Osteoblast (primary cell): ENCODE measurements around the gene RPS2. TPM values are rescaled to one million over a fixed set of nuclear protein-coding genes. Genes with fewer than 3 reads are reported as not detected.
A peak's percentile ranks its signal among the peaks of the same experiment; 100 is the strongest.

Experiments
- DNase-seq: peaks from one replicate; pipeline ENCODE4 v3.0.0; 2011; ENCODE audit warnings: low spot score, mixed read lengths; ENCODE audit not compliant: insufficient read length; ENCODE audit errors: missing footprints
- H2AFZ ChIP-seq: 2 replicates; pipeline ENCODE4 v1.6.0; 2011; ENCODE audit warnings: mild to moderate bottlenecking, low read length
- H3K27ac ChIP-seq: 2 replicates; pipeline ENCODE4 v1.5.1; 2011; ENCODE audit warnings: mild to moderate bottlenecking, low read depth, low read length, moderate library complexity
- H3K27me3 ChIP-seq: 2 replicates; pipeline ENCODE4 v1.6.0; 2012; ENCODE audit warnings: mild to moderate bottlenecking, control low read depth, inconsistent platforms, low read length, moderate library complexity; ENCODE audit not compliant: insufficient read depth
- H3K36me3 ChIP-seq: 2 replicates; pipeline ENCODE4 v1.5.1; 2011; ENCODE audit warnings: mild to moderate bottlenecking, low read length, control low read depth, moderate library complexity; ENCODE audit not compliant: insufficient read depth
- H3K4me1 ChIP-seq: 2 replicates; pipeline ENCODE4 v1.5.1; 2011; ENCODE audit warnings: mild to moderate bottlenecking, low read length, control low read depth, moderate library complexity; ENCODE audit not compliant: insufficient read depth
- H3K4me2 ChIP-seq: 2 replicates; pipeline ENCODE4 v1.6.0; 2011; ENCODE audit warnings: mild to moderate bottlenecking, low read length; ENCODE audit not compliant: insufficient read depth
- H3K4me3 ChIP-seq: fragments of 200-600 bp; sonication (generic); 3 replicates; pipeline ENCODE4 v1.5.1; 2012; ENCODE audit warnings: mild to moderate bottlenecking, low read length, inconsistent platforms; ENCODE audit not compliant: insufficient read depth
- H3K79me2 ChIP-seq: 2 replicates; pipeline ENCODE4 v1.6.0; 2012; ENCODE audit warnings: mild to moderate bottlenecking, low read length, control low read depth, inconsistent platforms; ENCODE audit not compliant: insufficient read depth
- H3K9me3 ChIP-seq: 2 replicates; pipeline ENCODE4 v1.5.1; 2011; ENCODE audit warnings: low read depth, low read length, control low read depth
- H4K20me1 ChIP-seq: 2 replicates; pipeline ENCODE4 v1.6.0; 2012; ENCODE audit warnings: mild to moderate bottlenecking, low read length, control low read depth; ENCODE audit not compliant: insufficient read depth
- CTCF ChIP-seq: IDR thresholded peaks from 2 replicates; pipeline ENCODE4 v1.5.1; 2011; ENCODE audit warnings: mild to moderate bottlenecking, low read depth, low read length, moderate library complexity; ENCODE audit errors: extremely low read depth
- small RNA-seq: library from RNA; depleted of rRNA; stranded (forward); fragments of <200 nt; gene quantifications from one replicate; pipeline ENCODE3, GENCODE V24; 2012
- total RNA-seq: library from RNA; depleted of rRNA; stranded (reverse); fragments of >200 nt; gene quantifications from 2 replicates; pipeline ENCODE4 v1.2.3, GENCODE V29; 2012

Gene RPS2
- total RNA-seq, 1 donor = 2,359 TPM

- H3K4me2 ChIP-seq = no peak overlapping the region
- H3K9me3 ChIP-seq = no peaks in the 10 kb centered on the region
- no peaks in the 10 kb centered on the region for H3K79me2 ChIP-seq
- H3K27ac ChIP-seq = no peak overlapping the region
- H3K4me3 ChIP-seq = no peak overlapping the region
- H3K36me3 ChIP-seq = no peaks in the 10 kb centered on the region
- H3K27me3 ChIP-seq = peaks cover 41% of the 10 kb centered on the region
- no peaks in the 10 kb centered on the region for H3K4me1 ChIP-seq
- H2AFZ ChIP-seq = no peak overlapping the region
- no peaks in the 10 kb centered on the region for H4K20me1 ChIP-seq
- DNase-seq = peak; percentile 80
- no peak for TF ChIP-seq CTCF
Measured at GRCh38 chr16:1914084-1914608, 50.5 kb downstream of the RPS2 start.

GRCh38 chr16:1913327-1914083, 51.1 kb downstream of the RPS2 start:
- H3K4me1 ChIP-seq = no peaks in the 10 kb centered on the region
- no peak for TF ChIP-seq CTCF
- peak; percentile 84 for DNase-seq
- H3K36me3 ChIP-seq = no peaks in the 10 kb centered on the region
- H3K27me3 ChIP-seq = peaks cover 41% of the 10 kb centered on the region
- no peak overlapping the region for H3K4me2 ChIP-seq
- H2AFZ ChIP-seq = no peak overlapping the region
- no peak overlapping the region for H3K27ac ChIP-seq
- no peaks in the 10 kb centered on the region for H4K20me1 ChIP-seq
- no peaks in the 10 kb centered on the region for H3K9me3 ChIP-seq
- no peak overlapping the region for H3K4me3 ChIP-seq
- no peaks in the 10 kb centered on the region for H3K79me2 ChIP-seq

- Histone ChIP-seq H3K4me1 (no peaks in the 10 kb centered on the region), H3K36me3 (no peaks in the 10 kb centered on the region), H3K9me3 (no peaks in the 10 kb centered on the region), H2AFZ (no peak overlapping the region), H3K79me2 (no peaks in the 10 kb centered on the region), H3K27me3 (peaks cover 38% of the 10 kb centered on the region), H3K4me2 (no peak overlapping the region), H3K27ac (no peak overlapping the region), H3K4me3 (no peak overlapping the region), H4K20me1 (no peaks in the 10 kb centered on the region)
- no peak for TF ChIP-seq CTCF
- peak; percentile 76 for DNase-seq
Measured at GRCh38 chr16:1912215-1912543, 52.4 kb downstream of the RPS2 start.

Small RNAs within 50 kb of the gene (small RNA-seq; reads per million reads assigned to genes)
- gene AC005363.2 = not detected
- not detected for gene RN7SL219P
- not detected for gene SNORA10
- not detected for gene SNORA64

Other genes starting within 250 kb of the RPS2 start
- 49.2 and 55.4 TPM in 2 replicates for gene NME3, start 193.3 kb downstream of the RPS2 start, total RNA-seq
- 10.0 and 16.3 TPM in 2 replicates for gene EME2, start 192.0 kb downstream of the RPS2 start, total RNA-seq
- gene MRPS34, start 191.7 kb downstream of the RPS2 start, total RNA-seq = 40.5 and 47.1 TPM in 2 replicates
- 33.6 and 42.3 TPM in 2 replicates for gene SPSB3, start 182.3 kb downstream of the RPS2 start, total RNA-seq
- 45.4 and 56.1 TPM in 2 replicates for gene NUBP2, start 181.9 kb downstream of the RPS2 start, total RNA-seq
- not detected in 2 replicates for gene IGFALS, start 171.1 kb downstream of the RPS2 start, total RNA-seq
- gene HAGH, start 138.0 kb downstream of the RPS2 start, total RNA-seq = 28.9 and 32.9 TPM in 2 replicates
- gene FAHD1, start 137.6 kb downstream of the RPS2 start, total RNA-seq = 63.1 and 72.7 TPM in 2 replicates
- gene MEIOB, start 92.7 kb downstream of the RPS2 start, total RNA-seq = not detected in 2 replicates
- not detected in 2 replicates for gene HS3ST6, start 46.4 kb downstream of the RPS2 start, total RNA-seq
- gene MSRB1, start 21.6 kb downstream of the RPS2 start, total RNA-seq = 16.2 and 18.1 TPM in 2 replicates
- gene RPL3L, start 10.1 kb downstream of the RPS2 start, total RNA-seq = not detected in 2 replicates
- gene NDUFB10, start 5.3 kb downstream of the RPS2 start, total RNA-seq = 82.8 and 109 TPM in 2 replicates
- gene RNF151, start 2.0 kb upstream of the RPS2 start, total RNA-seq = 0.36 TPM in 1 of 2 replicates, not detected in the other
- gene TBL3, start 7.2 kb upstream of the RPS2 start, total RNA-seq = 22.4 and 26.1 TPM in 2 replicates
- under 0.01 and 0.29 TPM in 2 replicates for gene NOXO1, start 16.6 kb upstream of the RPS2 start, total RNA-seq
- 8.7 and 12.1 TPM in 2 replicates for gene GFER, start 19.4 kb upstream of the RPS2 start, total RNA-seq
- gene SYNGR3, start 25.1 kb upstream of the RPS2 start, total RNA-seq = under 0.01 and 0.59 TPM in 2 replicates
- gene ZNF598, start 45.0 kb upstream of the RPS2 start, total RNA-seq = 17.7 and 21.0 TPM in 2 replicates
- not detected in 2 replicates for gene NPW, start 55.0 kb upstream of the RPS2 start, total RNA-seq
- gene NHERF2, start 62.1 kb upstream of the RPS2 start, total RNA-seq = 26.8 and 33.7 TPM in 2 replicates
- 22.8 and 24.8 TPM in 2 replicates for gene NTHL1, start 83.0 kb upstream of the RPS2 start, total RNA-seq
- gene TSC2, start 83.2 kb upstream of the RPS2 start, total RNA-seq = 73.1 and 78.9 TPM in 2 replicates
- 139 and 180 TPM in 2 replicates for gene PKD1, start 171.1 kb upstream of the RPS2 start, total RNA-seq
- 0.36 and 0.59 TPM in 2 replicates for gene RAB26, start 183.8 kb upstream of the RPS2 start, total RNA-seq
- gene TRAF7, start 191.0 kb upstream of the RPS2 start, total RNA-seq = 49.5 and 56.1 TPM in 2 replicates
- not detected in 2 replicates for gene CASKIN1, start 231.8 kb upstream of the RPS2 start, total RNA-seq
- 30.8 and 44.2 TPM in 2 replicates for gene MLST8, start 240.6 kb upstream of the RPS2 start, total RNA-seq
- 1.5 and 2.5 TPM in 2 replicates for gene BRICD5, start 246.0 kb upstream of the RPS2 start, total RNA-seq